ENCODE data around the gene TRIM36. TPM values are rescaled to one million over a fixed set of nuclear protein-coding genes. Genes with fewer than 3 reads are reported as not detected.
A peak's percentile ranks its signal among the peaks of the same experiment; 100 is the strongest.

The TRIM36 gene
- 2.0 to 2.4 TPM (median 2.2 TPM) in 3 replicates for polyA plus RNA-seq
- polyA plus RNA-seq (2011; ENCODE audit: low read depth): 0.62 TPM
- polyA plus RNA-seq (2011; cell fraction: cytosol; rRNA removed): 1.1 and 2.7 TPM in 2 replicates
- 2.3 and 3.8 TPM in 2 replicates for polyA plus RNA-seq (2011; cell fraction: nucleus; rRNA removed)
- 0.61 and 0.89 TPM in 2 replicates for polyA plus RNA-seq (2012; ENCODE audit: low replicate concordance)
- polyA minus RNA-seq: 2.9 to 8.1 TPM (median 3.2 TPM) in 3 replicates
- polyA minus RNA-seq (2011; cell fraction: cytosol; rRNA and poly(A)+ RNA removed): 0.96 TPM
- 1.8 and 7.8 TPM in 2 replicates for polyA minus RNA-seq (2011; cell fraction: nucleus; rRNA and poly(A)+ RNA removed)

DNA sequence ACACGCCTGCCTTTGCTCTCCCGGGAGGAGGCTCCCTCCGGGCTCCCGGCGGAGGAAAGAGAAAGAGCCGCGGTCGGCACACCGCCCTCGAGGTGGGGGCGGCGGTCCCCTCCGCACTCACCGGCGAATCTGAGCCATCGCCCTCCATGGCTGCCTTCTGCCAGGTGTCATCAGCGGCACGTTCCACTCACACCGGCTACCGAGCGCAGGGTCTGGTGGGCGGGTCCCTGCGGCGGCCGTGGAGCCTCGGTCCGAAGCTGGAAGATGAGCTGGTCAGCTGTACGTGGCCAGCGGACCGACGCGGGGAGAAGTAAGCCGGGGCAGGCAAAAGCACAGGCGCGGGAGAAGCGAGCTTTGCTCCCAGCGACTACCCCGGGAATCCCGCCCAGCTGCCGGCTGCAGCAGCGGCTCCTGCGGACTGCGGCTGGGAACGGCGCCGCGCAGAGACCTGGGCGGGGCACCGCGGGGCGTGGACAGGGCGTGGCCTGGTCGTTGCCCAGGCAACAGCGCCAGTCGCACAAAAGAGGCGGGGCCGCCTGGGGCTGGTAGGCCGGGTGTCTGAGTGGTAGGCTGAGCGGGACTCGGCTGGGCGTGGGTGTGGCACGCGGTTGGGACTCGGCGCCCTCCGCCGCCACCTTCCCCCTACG is at the start of gene TRIM36:
Gene TRIM36 (minus strand): TSS at position 422 of the 647 bp plus-strand sequence. CDS start 274 bp downstream, at position 148.
- H2AFZ ChIP-seq (ENCODE audit: control insufficient read depth, low read length): peak within 1 kb of the TSS; percentile 97
- peaks cover 2% of the 10 kb centered on the region for H3K9me3 ChIP-seq (ENCODE audit: control insufficient read depth, low read depth, low read length)
- dilution Hi-C loops (cut with MboI; ENCODE audit: extremely low pct_ligation_motif_present, low sequenced_read_pairs): no loop called here
- peak within 1 kb of the TSS; percentile 89 for H3K4me2 ChIP-seq (ENCODE audit: control insufficient read depth, extremely low read depth, insufficient read depth, low read depth, low read length)
- peak; percentile 45 for DNase-seq (ENCODE audit: low read depth, low spot score)
- H3K4me3 ChIP-seq (ENCODE audit: control insufficient read depth in 2 of 3, extremely low read depth in 1 of 3, insufficient read depth in 2 of 3, low read depth in 1 of 3, low read length in 3 of 3): peak within 1 kb of the TSS; percentile 79 to 96 (median 85)
- peaks cover 12% of the 10 kb centered on the region for H3K4me1 ChIP-seq (ENCODE audit: control insufficient read depth, extremely low read depth, insufficient read depth, low read length)
- no peaks in the 10 kb centered on the region for H3K9me1 ChIP-seq (ENCODE audit: control insufficient read depth, extremely low read depth, insufficient read depth, low read length)
- H3K27me3 ChIP-seq (ENCODE audit: control insufficient read depth, extremely low read depth, insufficient read depth, low read length): peaks cover 16% of the 10 kb centered on the region
- peak within 1 kb of the TSS; percentile 77 for H3K9ac ChIP-seq (ENCODE audit: control insufficient read depth, extremely low read depth, insufficient read depth, low read length)
- H3K27ac ChIP-seq (ENCODE audit: control insufficient read depth, insufficient read depth, low read length): peak within 1 kb of the TSS; percentile 40
- FAIRE-seq: no peak
- TF ChIP-seq EZH2 (IDR thresholded peaks at IDR 0.05; ENCODE audit: low read length) (no peak), CTCF (optimal IDR thresholded peaks at IDR 0.05 in 1 of 3, IDR thresholded peaks at IDR 0.05 in 1 of 3, conservative IDR thresholded peaks at IDR 0.05 in 1 of 3; ENCODE audit: extremely low read depth in 1 of 3, insufficient read depth in 2 of 3, low read length in 3 of 3) (peak in 2 of 3 experiments; percentile 33 to 51)
- no peaks in the 10 kb centered on the region for H3K36me3 ChIP-seq (ENCODE audit: control insufficient read depth in 2 of 2, extremely low read depth in 1 of 2, insufficient read depth in 2 of 2, low read length in 2 of 2)
- H3K79me2 ChIP-seq (ENCODE audit: control insufficient read depth, insufficient read depth, low read length): no peaks in the 10 kb centered on the region
- H4K20me1 ChIP-seq (ENCODE audit: control insufficient read depth, extremely low read depth, insufficient read depth, low read length): no peaks in the 10 kb centered on the region

GRCh38 chr5:115214541-115214940 is 44.8 kb upstream of the TRIM36 start:
- Histone ChIP-seq H3K27me3 (ENCODE audit: control insufficient read depth, extremely low read depth, insufficient read depth, low read length) (no peaks in the 10 kb centered on the region), H4K20me1 (ENCODE audit: control insufficient read depth, extremely low read depth, insufficient read depth, low read length) (no peaks in the 10 kb centered on the region), H3K27ac (ENCODE audit: control insufficient read depth, insufficient read depth, low read length) (no peak overlapping the region), H3K4me1 (ENCODE audit: control insufficient read depth, extremely low read depth, insufficient read depth, low read length) (no peaks in the 10 kb centered on the region), H3K36me3 (ENCODE audit: control insufficient read depth in 2 of 2, extremely low read depth in 1 of 2, insufficient read depth in 2 of 2, low read length in 2 of 2) (no peaks in the 10 kb centered on the region), H3K9me3 (ENCODE audit: control insufficient read depth, low read depth, low read length) (no peaks in the 10 kb centered on the region), H3K4me3 (ENCODE audit: control insufficient read depth in 2 of 3, extremely low read depth in 1 of 3, insufficient read depth in 2 of 3, low read depth in 1 of 3, low read length in 3 of 3) (no peak overlapping the region), H3K4me2 (ENCODE audit: control insufficient read depth, extremely low read depth, insufficient read depth, low read depth, low read length) (no peak overlapping the region), H3K9me1 (ENCODE audit: control insufficient read depth, extremely low read depth, insufficient read depth, low read length) (no peaks in the 10 kb centered on the region), H3K79me2 (ENCODE audit: control insufficient read depth, insufficient read depth, low read length) (no peaks in the 10 kb centered on the region), H2AFZ (ENCODE audit: control insufficient read depth, low read length) (no peak overlapping the region), H3K9ac (ENCODE audit: control insufficient read depth, extremely low read depth, insufficient read depth, low read length) (no peak overlapping the region)
- TF ChIP-seq EZH2 (IDR thresholded peaks at IDR 0.05; ENCODE audit: low read length) (no peak), CTCF (optimal IDR thresholded peaks at IDR 0.05 in 1 of 3, IDR thresholded peaks at IDR 0.05 in 1 of 3, conservative IDR thresholded peaks at IDR 0.05 in 1 of 3; ENCODE audit: extremely low read depth in 1 of 3, insufficient read depth in 2 of 3, low read length in 3 of 3) (no peak)
- FAIRE-seq (no peak), DNase-seq (ENCODE audit: low read depth, low spot score) (no peak)
- dilution Hi-C loops (cut with MboI; ENCODE audit: extremely low pct_ligation_motif_present, low sequenced_read_pairs): no loop called here
